Nephron (organoid): ENCODE results near the gene ERCC6L2.

Source experiments
- H3K27ac Mint-ChIP-seq, 3 experiments: 2 replicates each; pipeline ENCODE4 v1.8.0; 2020; ENCODE audit warnings: mixed read lengths in 3 of 3, mild to moderate bottlenecking in 2 of 3, moderate library complexity in 1 of 3
- H3K27me3 Mint-ChIP-seq: 2 replicates; pipeline ENCODE4 v1.8.0; 2021; ENCODE audit warnings: low read depth, mild to moderate bottlenecking, moderate library complexity, mixed read lengths
- H3K36me3 Mint-ChIP-seq: 2 replicates; pipeline ENCODE4 v1.8.0; 2020; ENCODE audit warnings: low read depth, mixed read lengths
- H3K4me1 Mint-ChIP-seq: 2 replicates; pipeline ENCODE4 v1.8.0; 2020; ENCODE audit warnings: mixed read lengths
- H3K4me3 Mint-ChIP-seq, 3 experiments: 2 replicates each; pipeline ENCODE4 v1.8.0; 2020; ENCODE audit warnings: mild to moderate bottlenecking in 3 of 3, mixed read lengths in 3 of 3, moderate library complexity in 2 of 3
- H3K9me3 Mint-ChIP-seq: 2 replicates; pipeline ENCODE4 v1.8.0; 2020; ENCODE audit warnings: mixed read lengths
- CTCF ChIP-seq, 3 experiments: fragments of 200-600 bp; sonication (generic); IDR thresholded peaks; one replicate each; pipeline ENCODE4 v1.5.0; 2021; ENCODE audit warnings: antibody characterized with exemption in 3 of 3; ENCODE audit not compliant: unreplicated experiment in 3 of 3

The ERCC6L2 gene

GRCh38 chr9:95985440-95986055 lies 110.1 kb downstream of the ERCC6L2 start:
- Mint-ChIP-seq H3K4me3 (no peak overlapping the region), H3K4me1 (peaks cover 16% of the 10 kb centered on the region), H3K36me3 (peaks cover 53% of the 10 kb centered on the region), H3K27ac (no peak overlapping the region), H3K9me3 (peaks cover 2% of the 10 kb centered on the region), H3K27me3 (no peaks in the 10 kb centered on the region)
- no peak for TF ChIP-seq CTCF (IDR thresholded peaks at IDR 0.05; ENCODE audit: unreplicated experiment in 3 of 3)

- H3K4me1 Mint-ChIP-seq: no peaks in the 10 kb centered on the region
- H3K27me3 Mint-ChIP-seq: no peaks in the 10 kb centered on the region
- peaks cover 2% of the 10 kb centered on the region for H3K9me3 Mint-ChIP-seq
- H3K36me3 Mint-ChIP-seq: peaks cover 46% of the 10 kb centered on the region
- no peak for TF ChIP-seq CTCF (IDR thresholded peaks at IDR 0.05; ENCODE audit: unreplicated experiment in 3 of 3)
- H3K4me3 Mint-ChIP-seq: no peak overlapping the region
- H3K27ac Mint-ChIP-seq: no peak overlapping the region
Observed at GRCh38 chr9:95989297-95989696, 113.8 kb downstream of the ERCC6L2 start.

GRCh38 chr9:95991326-95991725 lies 115.8 kb downstream of the ERCC6L2 start:
- Mint-ChIP-seq H3K9me3 (peaks cover 2% of the 10 kb centered on the region), H3K27ac (no peak overlapping the region), H3K36me3 (peaks cover 44% of the 10 kb centered on the region), H3K4me1 (no peaks in the 10 kb centered on the region), H3K27me3 (no peaks in the 10 kb centered on the region), H3K4me3 (no peak overlapping the region)
- no peak for TF ChIP-seq CTCF (IDR thresholded peaks at IDR 0.05; ENCODE audit: unreplicated experiment in 3 of 3)

- TF ChIP-seq CTCF (IDR thresholded peaks at IDR 0.05; ENCODE audit: unreplicated experiment in 3 of 3): no peak
- no peaks in the 10 kb centered on the region for H3K27me3 Mint-ChIP-seq
Observed at GRCh38 chr9:95992536-95992935, 117.0 kb downstream of the ERCC6L2 start.

GRCh38 chr9:95993337-95993736 lies 117.8 kb downstream of the ERCC6L2 start:
- Mint-ChIP-seq H3K36me3 (peaks cover 38% of the 10 kb centered on the region), H3K4me1 (no peaks in the 10 kb centered on the region), H3K27me3 (no peaks in the 10 kb centered on the region), H3K9me3 (no peaks in the 10 kb centered on the region), H3K4me3 (no peak overlapping the region), H3K27ac (no peak overlapping the region)
- TF ChIP-seq CTCF (IDR thresholded peaks at IDR 0.05; ENCODE audit: unreplicated experiment in 3 of 3): no peak

More at GRCh38 chr9:95992536-95992935, 117.0 kb downstream of the ERCC6L2 start:
- Mint-ChIP-seq H3K4me3 (no peak overlapping the region), H3K36me3 (peaks cover 42% of the 10 kb centered on the region), H3K4me1 (no peaks in the 10 kb centered on the region), H3K27ac (no peak overlapping the region), H3K9me3 (peaks cover 2% of the 10 kb centered on the region)

- H3K4me3 Mint-ChIP-seq: no peak overlapping the region
- H3K36me3 Mint-ChIP-seq: peaks cover 65% of the 10 kb centered on the region
- no peak overlapping the region for H3K27ac Mint-ChIP-seq
- peaks cover 14% of the 10 kb centered on the region for H3K9me3 Mint-ChIP-seq
- no peak for TF ChIP-seq CTCF (IDR thresholded peaks at IDR 0.05; ENCODE audit: unreplicated experiment in 3 of 3)
- H3K27me3 Mint-ChIP-seq: no peaks in the 10 kb centered on the region
- no peaks in the 10 kb centered on the region for H3K4me1 Mint-ChIP-seq
Observed at GRCh38 chr9:95999390-95999789, 123.9 kb downstream of the ERCC6L2 start.
